ENCODE data around the gene PGLYRP3.

PGLYRP3 gene

GRCh38 chr1:153253693-153254092 is 59.1 kb downstream of the PGLYRP3 start:
- no peak for DNase-seq

- no peak for DNase-seq
Observed at GRCh38 chr1:153253076-153253475, 59.7 kb downstream of the PGLYRP3 start.

- no peak for DNase-seq
Observed at GRCh38 chr1:153251988-153252387, 60.8 kb downstream of the PGLYRP3 start.

- no peak for DNase-seq
Observed at GRCh38 chr1:153251562-153251961, 61.2 kb downstream of the PGLYRP3 start.

GRCh38 chr1:153251087-153251486 is 61.7 kb downstream of the PGLYRP3 start:
- no peak for DNase-seq

- no peak for DNase-seq
Observed at GRCh38 chr1:153250166-153250565, 62.6 kb downstream of the PGLYRP3 start.

GRCh38 chr1:153248176-153248879 is 64.4 kb downstream of the PGLYRP3 start:
- DNase-seq, result no peak

Measured in activated T-cell treated with anti-CD3 and anti-CD28 coated beads, Interleukin-2, amount 50 U/mL, for 1 hour (primary cell).